ENCODE data around the gene TPRG1L. TPM values are rescaled to one million over a fixed set of nuclear protein-coding genes. Genes with fewer than 3 reads are reported as not detected.

TPRG1L gene
- total and polyA plus RNA-seq, 9 donors: 11.0 to 32.4 (median 30.0) TPM

- 56% methylated on average over 20 of the region's 21 CpGs for WGBS (ENCODE audit: insufficient coverage)
- no peaks in the 10 kb centered on the region for H3K9me3 ChIP-seq (replicated peaks; ENCODE audit: control insufficient read depth, low read depth, low read length)
- no peak overlapping the region for H3K4me3 ChIP-seq (ENCODE audit: low read length)
- H3K27me3 ChIP-seq (ENCODE audit: control insufficient read depth, insufficient read depth, low read length): peaks cover 8% of the 10 kb centered on the region
- no peak overlapping the region for H3K27ac ChIP-seq (ENCODE audit: low read length)
- no peak for DNase-seq
- peaks cover 13% of the 10 kb centered on the region for H3K4me1 ChIP-seq (ENCODE audit: control insufficient read depth, insufficient read depth, low read length)
- H3K36me3 ChIP-seq (ENCODE audit: control insufficient read depth, insufficient read depth, low read length): no peaks in the 10 kb centered on the region
These were observed 53.7 kb downstream of the TPRG1L start for GRCh38 chr1:3678361-3679097.

GRCh38 chr1:3679098-3679555 lies 54.3 kb downstream of the TPRG1L start:
- 74% methylated on average over 18 of the region's 18 CpGs for WGBS (ENCODE audit: insufficient coverage)
- Histone ChIP-seq H3K27me3 (ENCODE audit: control insufficient read depth, insufficient read depth, low read length) (peaks cover 12% of the 10 kb centered on the region), H3K4me1 (ENCODE audit: control insufficient read depth, insufficient read depth, low read length) (peaks cover 7% of the 10 kb centered on the region), H3K4me3 (ENCODE audit: low read length) (no peak overlapping the region), H3K27ac (ENCODE audit: low read length) (no peak overlapping the region), H3K36me3 (ENCODE audit: control insufficient read depth, insufficient read depth, low read length) (no peaks in the 10 kb centered on the region), H3K9me3 (replicated peaks; ENCODE audit: control insufficient read depth, low read depth, low read length) (no peaks in the 10 kb centered on the region)
- no peak for DNase-seq

Other genes with a start within 250 kb of the TPRG1L start
- gene ARHGEF16, start 170.3 kb upstream of the TPRG1L start, total RNA-seq: 0.40 TPM
- gene ARHGEF16, start 170.3 kb upstream of the TPRG1L start, polyA plus RNA-seq (ENCODE audit: insufficient read depth in 1 of 8, insufficient read length in 8 of 8, low replicate concordance in 1 of 8): 1 to 10 TPM in 2 of 8 donors, under 1 TPM in 6; 0.35 to 2.3 (median 0.54) TPM
- 20.8 TPM for gene MEGF6, start 13.5 kb upstream of the TPRG1L start, total RNA-seq
- gene MEGF6, start 13.5 kb upstream of the TPRG1L start, polyA plus RNA-seq (ENCODE audit: insufficient read depth in 1 of 8, insufficient read length in 8 of 8, low replicate concordance in 1 of 8): 10 to 100 TPM in 7 of 8 donors, 1 to 10 TPM in 1; 7.7 to 26.7 (median 13.6) TPM
- gene WRAP73, start 25.1 kb downstream of the TPRG1L start, total RNA-seq: 8.5 TPM
- gene WRAP73, start 25.1 kb downstream of the TPRG1L start, polyA plus RNA-seq (ENCODE audit: insufficient read depth in 1 of 8, insufficient read length in 8 of 8, low replicate concordance in 1 of 8): 10 to 100 TPM in 6 of 8 donors, 1 to 10 TPM in 2; 9.9 to 13.4 (median 11.8) TPM
- gene TP73, start 27.5 kb downstream of the TPRG1L start, total RNA-seq: 0.71 TPM
- 1 to 10 TPM in 5 of 8 donors, under 1 TPM in 3; 0.52 to 2.5 (median 1.3) TPM for gene TP73, start 27.5 kb downstream of the TPRG1L start, polyA plus RNA-seq (ENCODE audit: insufficient read depth in 1 of 8, insufficient read length in 8 of 8, low replicate concordance in 1 of 8)
- gene CCDC27, start 127.4 kb downstream of the TPRG1L start, total RNA-seq: not detected
- gene CCDC27, start 127.4 kb downstream of the TPRG1L start, polyA plus RNA-seq (ENCODE audit: insufficient read depth in 1 of 8, insufficient read length in 8 of 8, low replicate concordance in 1 of 8): under 1 TPM; 0.07 to 0.18 (median 0.10) TPM
- 7.1 TPM for gene SMIM1, start 147.7 kb downstream of the TPRG1L start, total RNA-seq
- 1 to 10 TPM; 2.3 to 8.4 (median 4.1) TPM for gene SMIM1, start 147.7 kb downstream of the TPRG1L start, polyA plus RNA-seq (ENCODE audit: insufficient read depth in 1 of 8, insufficient read length in 8 of 8, low replicate concordance in 1 of 8)
- gene LRRC47, start 171.5 kb downstream of the TPRG1L start, total RNA-seq: 34.4 TPM
- gene LRRC47, start 171.5 kb downstream of the TPRG1L start, polyA plus RNA-seq (ENCODE audit: insufficient read depth in 1 of 8, insufficient read length in 8 of 8, low replicate concordance in 1 of 8): 10 to 100 TPM; 45.7 to 56.1 (median 51.2) TPM
- 8.3 TPM for gene CEP104, start 232.2 kb downstream of the TPRG1L start, total RNA-seq
- 10 to 100 TPM; 12.0 to 19.7 (median 17.4) TPM for gene CEP104, start 232.2 kb downstream of the TPRG1L start, polyA plus RNA-seq (ENCODE audit: insufficient read depth in 1 of 8, insufficient read length in 8 of 8, low replicate concordance in 1 of 8)
- gene DFFB, start 232.5 kb downstream of the TPRG1L start, total RNA-seq: 4.3 TPM
- gene DFFB, start 232.5 kb downstream of the TPRG1L start, polyA plus RNA-seq (ENCODE audit: insufficient read depth in 1 of 8, insufficient read length in 8 of 8, low replicate concordance in 1 of 8): 1 to 10 TPM; 4.3 to 6.8 (median 5.1) TPM